TTC549 (cell line): ENCODE results near the gene KCNMA1.

Experiments used
- FAIRE-seq: peaks from 2 replicates; lab custom pipeline; 2012; peaks lifted over from hg19 to GRCh38; lab: Jason Lieb, UNC

KCNMA1 gene

GRCh38 chr10:77104459-77104980 lies 533.1 kb downstream of the KCNMA1 start:
- no peak for FAIRE-seq

- no peak for FAIRE-seq
Measured at GRCh38 chr10:77103213-77103612, 534.4 kb downstream of the KCNMA1 start.

GRCh38 chr10:77101341-77101740 lies 536.3 kb downstream of the KCNMA1 start:
- no peak for FAIRE-seq

GRCh38 chr10:77099136-77099535 lies 538.5 kb downstream of the KCNMA1 start:
- FAIRE-seq = no peak

- no peak for FAIRE-seq
Measured at GRCh38 chr10:77097625-77098024, 540.0 kb downstream of the KCNMA1 start.

- FAIRE-seq = no peak
Measured at GRCh38 chr10:77093126-77093525, 544.5 kb downstream of the KCNMA1 start.

GRCh38 chr10:77091597-77092165 lies 545.9 kb downstream of the KCNMA1 start:
- no peak for FAIRE-seq

GRCh38 chr10:77090381-77091356 lies 546.9 kb downstream of the KCNMA1 start:
- no peak for FAIRE-seq

GRCh38 chr10:77087366-77087765 lies 550.2 kb downstream of the KCNMA1 start:
- no peak for FAIRE-seq

- FAIRE-seq = no peak
Measured at GRCh38 chr10:77086081-77086480, 551.5 kb downstream of the KCNMA1 start.

GRCh38 chr10:77085344-77085743 lies 552.3 kb downstream of the KCNMA1 start:
- no peak for FAIRE-seq

GRCh38 chr10:77084431-77085144 lies 553.0 kb downstream of the KCNMA1 start:
- FAIRE-seq = no peak

- FAIRE-seq = no peak
Measured at GRCh38 chr10:77082601-77083252, 554.9 kb downstream of the KCNMA1 start.

GRCh38 chr10:77081481-77081891 lies 556.1 kb downstream of the KCNMA1 start:
- no peak for FAIRE-seq

- FAIRE-seq = no peak
Measured at GRCh38 chr10:77080361-77081027, 557.1 kb downstream of the KCNMA1 start.

GRCh38 chr10:77079592-77080300 lies 557.9 kb downstream of the KCNMA1 start:
- FAIRE-seq = no peak

GRCh38 chr10:77077316-77077945 lies 560.2 kb downstream of the KCNMA1 start:
- no peak for FAIRE-seq

GRCh38 chr10:77075926-77076325 lies 561.7 kb downstream of the KCNMA1 start:
- no peak for FAIRE-seq

- no peak for FAIRE-seq
Measured at GRCh38 chr10:77074104-77074624, 563.4 kb downstream of the KCNMA1 start.

GRCh38 chr10:77073663-77073960 lies 564.0 kb downstream of the KCNMA1 start:
- no peak for FAIRE-seq
